ENCODE measurements around the gene EPHX1. TPM values are rescaled to one million over a fixed set of nuclear protein-coding genes. Genes with fewer than 3 reads are reported as not detected.

EPHX1 gene
- total RNA-seq, 1 donor from 2014 or later, result 142 TPM

DNA sequence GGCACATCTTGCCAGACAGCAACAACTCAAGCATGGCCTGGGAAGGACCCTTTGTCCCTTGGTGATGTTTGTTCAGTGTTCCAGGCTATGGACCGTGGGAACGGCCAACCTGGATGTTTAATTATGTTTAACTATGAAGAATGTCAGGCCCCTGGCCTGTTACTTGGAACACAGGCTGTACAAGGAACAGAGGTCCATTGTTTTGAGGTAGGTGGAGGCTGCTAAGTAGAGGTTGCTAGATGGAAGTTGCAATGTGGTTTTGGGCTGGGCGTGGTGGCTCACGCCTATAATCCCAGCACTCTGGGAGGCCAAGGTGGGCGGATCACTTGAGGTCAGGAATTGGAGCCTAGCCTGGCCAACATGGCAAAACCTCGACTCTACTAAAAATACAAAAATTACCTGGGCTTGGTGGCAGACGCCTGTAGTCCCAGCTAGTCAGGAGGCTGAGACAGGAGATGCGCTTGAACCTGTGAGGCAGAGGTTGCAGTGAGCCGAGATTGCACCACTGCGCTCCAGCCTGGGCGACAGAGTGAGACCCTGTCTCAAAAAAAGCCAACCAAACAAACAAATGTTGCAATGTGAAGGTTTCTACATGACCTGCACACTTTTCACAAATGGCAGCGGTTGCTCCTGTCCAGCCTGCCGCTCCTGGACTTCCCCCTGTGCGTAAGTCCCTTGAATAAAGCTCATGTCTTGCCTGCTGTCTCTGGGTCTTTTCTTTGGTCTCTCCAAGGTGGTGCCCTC is 81.5 kb downstream of the EPHX1 start:
- H3K9me3 ChIP-seq, result no peaks in the 10 kb centered on the region
- no peaks in the 10 kb centered on the region for H3K36me3 ChIP-seq
- H3K4me3 ChIP-seq, result no peak overlapping the region
- intact Hi-C loops (cut with DNase I), result no loop called here
- H3K4me1 ChIP-seq, result no peaks in the 10 kb centered on the region
- TF ChIP-seq POLR2A (IDR thresholded peaks at IDR 0.05), result no peak
- no peak for TF ChIP-seq CTCF (IDR thresholded peaks at IDR 0.05)
- no peak for TF ChIP-seq POLR2AphosphoS5 (IDR thresholded peaks at IDR 0.05; ENCODE audit: insufficient read depth in 1 of 2, low read depth in 1 of 2)
- DNase-seq (ENCODE audit: extremely low spot score in 2 of 2), result no peak
- H3K27me3 ChIP-seq, result no peaks in the 10 kb centered on the region
- H3K27ac ChIP-seq, result no peak overlapping the region

GRCh38 chr1:225892307-225892706 is 82.4 kb downstream of the EPHX1 start:
- Histone ChIP-seq H3K9me3 (no peaks in the 10 kb centered on the region), H3K27me3 (no peaks in the 10 kb centered on the region), H3K27ac (no peak overlapping the region), H3K4me1 (no peaks in the 10 kb centered on the region), H3K36me3 (no peaks in the 10 kb centered on the region), H3K4me3 (no peak overlapping the region)
- DNase-seq (ENCODE audit: extremely low spot score in 2 of 2), result no peak
- intact Hi-C loops (cut with DNase I), result no loop called here
- no peak for TF ChIP-seq POLR2A (IDR thresholded peaks at IDR 0.05)
- no peak for TF ChIP-seq POLR2AphosphoS5 (IDR thresholded peaks at IDR 0.05; ENCODE audit: insufficient read depth in 1 of 2, low read depth in 1 of 2)
- TF ChIP-seq CTCF (IDR thresholded peaks at IDR 0.05), result no peak

Other genes with a start within 250 kb of the EPHX1 start
- 62.4 TPM for gene ENAH, start 157.0 kb upstream of the EPHX1 start, total RNA-seq
- gene SRP9, start 32.3 kb upstream of the EPHX1 start, total RNA-seq, result 120 TPM
- gene TMEM63A, start 72.3 kb downstream of the EPHX1 start, total RNA-seq, result 38.1 TPM
- gene LEFTY1, start 79.0 kb downstream of the EPHX1 start, total RNA-seq, result not detected
- gene PYCR2, start 114.1 kb downstream of the EPHX1 start, total RNA-seq, result 47.4 TPM
- 2.7 TPM for gene LEFTY2, start 131.1 kb downstream of the EPHX1 start, total RNA-seq
- gene SDE2, start 189.2 kb downstream of the EPHX1 start, total RNA-seq, result 14.7 TPM

Data from vagina (tissue), 2 donors.